ENCODE results near the gene BANP.
"Not testable (repeated sequence)": the region's sequence is repeated elsewhere in the genome, so short reads cannot be mapped to it uniquely, and the experiment has no call there.

- TF ChIP-seq, protein P1, sequence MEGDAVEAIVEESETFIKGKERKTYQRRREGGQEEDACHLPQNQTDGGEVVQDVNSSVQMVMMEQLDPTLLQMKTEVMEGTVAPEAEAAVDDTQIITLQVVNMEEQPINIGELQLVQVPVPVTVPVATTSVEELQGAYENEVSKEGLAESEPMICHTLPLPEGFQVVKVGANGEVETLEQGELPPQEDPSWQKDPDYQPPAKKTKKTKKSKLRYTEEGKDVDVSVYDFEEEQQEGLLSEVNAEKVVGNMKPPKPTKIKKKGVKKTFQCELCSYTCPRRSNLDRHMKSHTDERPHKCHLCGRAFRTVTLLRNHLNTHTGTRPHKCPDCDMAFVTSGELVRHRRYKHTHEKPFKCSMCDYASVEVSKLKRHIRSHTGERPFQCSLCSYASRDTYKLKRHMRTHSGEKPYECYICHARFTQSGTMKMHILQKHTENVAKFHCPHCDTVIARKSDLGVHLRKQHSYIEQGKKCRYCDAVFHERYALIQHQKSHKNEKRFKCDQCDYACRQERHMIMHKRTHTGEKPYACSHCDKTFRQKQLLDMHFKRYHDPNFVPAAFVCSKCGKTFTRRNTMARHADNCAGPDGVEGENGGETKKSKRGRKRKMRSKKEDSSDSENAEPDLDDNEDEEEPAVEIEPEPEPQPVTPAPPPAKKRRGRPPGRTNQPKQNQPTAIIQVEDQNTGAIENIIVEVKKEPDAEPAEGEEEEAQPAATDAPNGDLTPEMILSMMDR (IDR thresholded peaks at IDR 0.05; ENCODE audit: poor library complexity) = not testable (repeated sequence)
- not testable (repeated sequence) for TF ChIP-seq EZH2 (IDR thresholded peaks at IDR 0.05; ENCODE audit: borderline replicate concordance); EZH2phosphoT487 (IDR thresholded peaks at IDR 0.05; ENCODE audit: low read depth, severe bottlenecking, unreplicated experiment)
Observed at GRCh38 chr16:88018382-88018781, 67.1 kb downstream of the BANP start.
